Activated CD4-positive, alpha-beta T cell treated with anti-CD3 and anti-CD28 coated beads for 36 hours (primary cell): Measurements from ENCODE around the gene FUT8. TPM values are rescaled to one million over a fixed set of nuclear protein-coding genes. Genes with fewer than 3 reads are reported as not detected.

Experiments used
- ATAC-seq: fragments of 200-7000 bp; cut with Tn5 transposase; one replicate; pipeline ENCODE4 v1.10.0; 2021; ENCODE audit warnings: mild to moderate bottlenecking, moderate library complexity
- CTCF ChIA-PET: fragments of 350-600 bp; sonication (Branson Sonifier 250); formaldehyde crosslinking; loops from one replicate; lab custom pipeline; 2021; ENCODE audit warnings: antibody characterized with exemption; lab: Charles Lee
- POLR2A ChIA-PET: fragments of 350-600 bp; sonication (Branson Sonifier 250); formaldehyde crosslinking; loops from one replicate; lab custom pipeline; 2021; ENCODE audit warnings: antibody characterized with exemption, inconsistent platforms; lab: Charles Lee
- DNase-seq: peaks from one replicate; pipeline ENCODE4 v3.0.0-alpha.2; 2020
- H3K27ac Mint-ChIP-seq: one replicate; pipeline ENCODE4 v1.8.0; 2021; ENCODE audit warnings: mixed read lengths
- H3K27me3 Mint-ChIP-seq: one replicate; pipeline ENCODE4 v1.8.0; 2021; ENCODE audit warnings: mixed read lengths
- H3K36me3 Mint-ChIP-seq: one replicate; pipeline ENCODE4 v1.8.0; 2021; ENCODE audit warnings: low read depth, mixed read lengths
- H3K4me1 Mint-ChIP-seq: one replicate; pipeline ENCODE4 v1.8.0; 2021; ENCODE audit warnings: mixed read lengths
- H3K4me3 Mint-ChIP-seq: one replicate; pipeline ENCODE4 v1.8.0; 2021; ENCODE audit warnings: mild to moderate bottlenecking, moderate library complexity, mixed read lengths
- H3K9me3 Mint-ChIP-seq: one replicate; pipeline ENCODE4 v1.8.0; 2021; ENCODE audit warnings: low read depth, mixed read lengths
- intact Hi-C, 2 experiments: fragments of 100-400 bp; cut with DNase I in 1 of 2; cut with micrococcal nuclease in 1 of 2; formaldehyde crosslinking; loops; one replicate each; pipeline versions ENCODE4 v1.14.2 to v1.15.1; 2022 to 2024; cut with DNase I, micrococcal nuclease
- total RNA-seq, 2 experiments: library from RNA; stranded (reverse); gene quantifications; one replicate each; pipeline ENCODE4 v1.2.3, GENCODE V29; 2021

Gene FUT8
- total RNA-seq, 2 experiments from 2014 or later: 44.2 to 50.0 TPM

DNA sequence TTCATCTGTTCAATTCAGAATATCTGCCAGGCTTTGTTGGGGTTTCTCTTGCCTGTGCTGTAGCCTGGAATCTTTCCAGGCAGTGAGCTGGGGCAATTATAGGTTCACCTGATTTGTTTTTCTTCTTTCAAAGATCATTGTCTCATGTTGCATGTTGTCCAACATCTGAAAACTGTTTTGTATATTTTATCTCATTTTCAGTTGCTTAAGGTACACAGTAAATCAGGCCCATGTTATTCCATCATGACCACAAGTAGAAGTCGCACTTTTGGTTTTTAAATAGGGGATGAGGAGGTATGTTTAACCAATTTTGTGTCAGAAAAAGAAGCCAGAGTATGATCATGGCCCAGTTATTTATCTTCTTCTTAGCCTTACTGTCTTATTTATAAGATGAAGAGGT lies 24.9 kb upstream of the FUT8 start:
- Mint-ChIP-seq H3K27ac (no peak overlapping the region), H3K4me3 (no peak overlapping the region), H3K9me3 (no peaks in the 10 kb centered on the region), H3K4me1 (no peaks in the 10 kb centered on the region), H3K27me3 (no peaks in the 10 kb centered on the region), H3K36me3 (no peaks in the 10 kb centered on the region)
- DNase-seq (no peak), ATAC-seq (no peak)
- ChIA-PET POLR2A (no interaction called here), CTCF (interaction anchor here (0.9 kb wide), 1 partner anchor 20 kb away, joined by 3 read pairs; no protein-coding TSS in a partner anchor)
- intact Hi-C loops: no loop called here

DNA sequence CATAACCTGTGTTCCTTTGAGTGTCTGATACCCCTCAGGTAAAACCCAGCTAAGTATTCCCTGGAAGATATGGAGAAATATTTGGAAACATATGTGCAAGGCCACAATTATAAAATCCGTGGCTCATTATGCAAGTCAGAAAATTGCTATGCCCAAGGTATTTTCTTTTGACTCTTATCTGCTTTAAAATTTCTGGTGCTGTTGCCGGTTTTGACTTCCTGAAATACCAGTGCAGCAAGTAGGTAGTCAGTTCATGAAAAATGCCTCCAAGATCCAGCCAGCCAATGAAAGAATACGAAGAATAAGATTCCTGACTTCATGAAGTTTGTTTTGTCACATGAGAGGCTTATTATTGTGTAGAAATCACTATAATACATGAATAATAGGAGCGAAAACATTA lies 20.2 kb upstream of the FUT8 start:
- Mint-ChIP-seq H3K27me3 (no peaks in the 10 kb centered on the region), H3K4me3 (no peak overlapping the region)
- CTCF ChIA-PET: interaction anchor here (0.6 kb wide), 1 partner anchor 85 kb away, joined by 3 read pairs; no protein-coding TSS in a partner anchor

DNA sequence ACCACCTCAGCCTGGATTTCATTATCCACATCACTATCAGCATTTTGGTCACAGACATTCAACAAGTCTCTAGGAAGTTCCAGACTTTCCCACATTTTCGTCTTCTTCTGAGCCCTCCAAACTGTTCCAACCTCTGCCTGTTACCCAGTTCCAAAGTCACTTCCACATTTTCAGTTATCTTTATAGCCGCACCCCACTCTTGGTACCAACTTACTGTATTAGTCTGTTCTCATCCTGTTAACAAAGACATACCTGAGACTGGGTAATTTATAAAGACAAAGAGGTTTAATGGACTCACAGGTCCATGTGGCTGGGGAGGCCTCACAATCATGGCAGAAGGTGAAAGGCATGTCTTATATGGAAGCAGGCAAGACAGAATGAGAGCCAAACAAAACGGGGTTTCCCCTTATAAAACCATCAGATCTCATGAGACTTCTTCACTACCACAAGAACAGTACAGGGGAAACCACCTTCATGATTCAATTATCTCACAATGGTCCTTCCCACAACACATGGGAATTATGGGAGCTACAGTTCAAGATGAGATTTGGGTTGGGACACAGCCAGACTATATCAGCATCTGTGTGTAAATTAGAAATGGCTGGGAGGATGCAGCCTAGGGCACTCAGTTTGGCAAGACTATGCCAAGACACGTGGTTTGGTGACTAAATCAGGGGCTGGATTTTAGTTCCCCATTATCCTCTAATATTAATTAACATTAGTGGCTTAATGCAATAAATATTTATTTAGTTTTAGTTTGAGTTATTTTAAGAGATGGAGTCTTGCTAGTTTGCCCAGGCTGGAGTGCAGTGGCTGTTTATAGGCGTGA lies 16.2 kb upstream of the FUT8 start:
- peak; percentile 63 for ATAC-seq
- H3K27me3 Mint-ChIP-seq: no peaks in the 10 kb centered on the region
- no peak overlapping the region for H3K4me3 Mint-ChIP-seq
- CTCF ChIA-PET: no interaction called here
- intact Hi-C loops: no loop called here
- H3K9me3 Mint-ChIP-seq: peaks cover 27% of the 10 kb centered on the region
- peaks cover 29% of the 10 kb centered on the region for H3K36me3 Mint-ChIP-seq
- DNase-seq: no peak
- POLR2A ChIA-PET: interaction anchor here (0.6 kb wide), 1 partner anchor 394 kb away, joined by 3 read pairs; no protein-coding TSS in a partner anchor
- peak overlapping the region; percentile 4 for H3K27ac Mint-ChIP-seq
- H3K4me1 Mint-ChIP-seq: peaks cover 19% of the 10 kb centered on the region

More for the DNA sequence above, 20.2 kb upstream of the FUT8 start:
- H3K36me3 Mint-ChIP-seq: peaks cover 29% of the 10 kb centered on the region
- H3K9me3 Mint-ChIP-seq: peaks cover 27% of the 10 kb centered on the region
- intact Hi-C loops: no loop called here
- ATAC-seq (no peak), DNase-seq (no peak)
- POLR2A ChIA-PET: no interaction called here
- H3K4me1 Mint-ChIP-seq: peaks cover 19% of the 10 kb centered on the region
- no peak overlapping the region for H3K27ac Mint-ChIP-seq

DNA sequence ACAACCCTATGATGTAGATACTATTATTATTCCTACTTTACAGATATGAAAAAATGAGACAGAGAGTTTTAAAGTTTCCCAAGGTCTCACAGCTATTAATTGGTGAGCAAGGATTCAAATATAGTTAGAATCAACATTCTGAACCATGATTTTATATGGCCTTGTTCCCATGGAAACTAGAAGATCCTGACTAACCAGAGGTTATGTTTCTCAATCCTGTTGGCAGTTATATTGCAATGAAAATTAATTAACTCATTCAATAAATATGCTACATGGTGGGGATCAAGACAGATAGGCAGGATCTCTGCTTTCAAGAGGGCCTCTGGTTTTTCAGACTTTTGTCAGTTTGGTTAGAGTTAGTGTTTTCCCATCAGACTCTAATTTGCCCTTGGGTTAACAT lies 9.3 kb upstream of the FUT8 start:
- ATAC-seq (no peak), DNase-seq (no peak)
- Mint-ChIP-seq H3K4me1 (peaks cover 2% of the 10 kb centered on the region), H3K9me3 (no peaks in the 10 kb centered on the region), H3K27ac (no peak overlapping the region), H3K36me3 (no peaks in the 10 kb centered on the region), H3K4me3 (no peak overlapping the region), H3K27me3 (no peaks in the 10 kb centered on the region)
- intact Hi-C loops: no loop called here
- ChIA-PET POLR2A (no interaction called here), CTCF (interaction anchor here (0.6 to 1.0 kb wide), 2 partner anchors 8 to 275 kb away, joined by 3 to 4 read pairs; no protein-coding TSS in a partner anchor)

DNA sequence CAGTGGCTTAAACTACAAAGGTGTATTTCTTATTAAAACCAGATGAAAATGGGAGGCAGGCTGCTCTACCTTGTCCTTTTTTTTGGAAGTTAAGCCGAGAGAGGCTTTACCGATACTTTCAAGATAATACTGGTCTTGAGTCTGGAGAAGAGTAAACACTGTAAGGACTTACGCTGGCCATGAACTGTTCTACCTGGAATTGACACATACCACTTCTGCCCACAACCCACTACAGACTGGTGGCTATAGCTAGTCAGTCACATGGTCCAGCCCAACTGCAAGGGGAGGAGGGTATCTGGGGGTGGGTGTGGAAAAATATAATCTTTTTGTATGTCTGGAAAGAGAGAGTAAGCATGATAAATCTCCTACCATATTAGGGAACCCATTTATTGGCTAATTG lies 4.4 kb upstream of the FUT8 start:
- DNase-seq: no peak
- H3K27me3 Mint-ChIP-seq: no peaks in the 10 kb centered on the region
- CTCF ChIA-PET: interaction anchor here (0.7 to 0.8 kb wide), 2 partner anchors 21 to 1712 kb away, joined by 3 read pairs; no protein-coding TSS in a partner anchor
- no peaks in the 10 kb centered on the region for H3K9me3 Mint-ChIP-seq
- no peak overlapping the region for H3K27ac Mint-ChIP-seq
- POLR2A ChIA-PET: no interaction called here
- H3K4me1 Mint-ChIP-seq: peaks cover 12% of the 10 kb centered on the region
- no peaks in the 10 kb centered on the region for H3K36me3 Mint-ChIP-seq
- ATAC-seq: no peak
- no peak overlapping the region for H3K4me3 Mint-ChIP-seq
- intact Hi-C loops: no loop called here

DNA sequence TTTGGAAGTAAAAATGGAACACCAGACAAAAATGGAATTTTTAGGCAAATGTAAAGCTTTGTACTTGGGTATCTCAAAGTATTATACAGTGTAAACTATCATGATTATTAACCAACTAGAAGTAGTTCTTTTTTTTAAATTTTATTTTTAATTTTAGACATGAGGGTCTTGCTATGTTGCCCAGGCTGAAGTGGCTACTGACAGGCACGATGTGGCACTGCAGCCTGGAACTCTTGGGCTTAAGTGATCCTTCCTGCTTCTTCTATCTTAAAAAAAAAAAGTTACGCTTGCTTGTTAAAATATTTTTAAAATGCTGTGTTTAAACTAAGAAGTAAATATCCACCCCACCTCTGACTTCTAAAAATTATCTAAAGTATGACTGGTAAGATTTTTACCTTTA lies 1.9 kb upstream of the FUT8 start:
- DNase-seq: no peak
- peaks cover 27% of the 10 kb centered on the region for H3K4me1 Mint-ChIP-seq
- ChIA-PET CTCF (interaction anchor here (0.6 to 6.6 kb wide), 17 partner anchors 11 to 825 kb away, joined by 3 to 66 read pairs (median 3); no protein-coding TSS in a partner anchor), POLR2A (interaction anchor here (0.7 kb wide), 1 partner anchor 54 kb away, joined by 12 read pairs; no protein-coding TSS in a partner anchor)
- no peak for ATAC-seq
- H3K36me3 Mint-ChIP-seq: no peaks in the 10 kb centered on the region
- peak overlapping the region; percentile 88 for H3K27ac Mint-ChIP-seq
- no peaks in the 10 kb centered on the region for H3K27me3 Mint-ChIP-seq
- peak overlapping the region; percentile 80 for H3K4me3 Mint-ChIP-seq
- intact Hi-C loops: loop anchor here (1.0 to 5.0 kb wide), 5 partner anchors 123 to 903 kb away; partner anchors contain the start of genes FNTB (in 1 of the 2) and MAX (in 1 of the 2)
- H3K9me3 Mint-ChIP-seq: no peaks in the 10 kb centered on the region

DNA sequence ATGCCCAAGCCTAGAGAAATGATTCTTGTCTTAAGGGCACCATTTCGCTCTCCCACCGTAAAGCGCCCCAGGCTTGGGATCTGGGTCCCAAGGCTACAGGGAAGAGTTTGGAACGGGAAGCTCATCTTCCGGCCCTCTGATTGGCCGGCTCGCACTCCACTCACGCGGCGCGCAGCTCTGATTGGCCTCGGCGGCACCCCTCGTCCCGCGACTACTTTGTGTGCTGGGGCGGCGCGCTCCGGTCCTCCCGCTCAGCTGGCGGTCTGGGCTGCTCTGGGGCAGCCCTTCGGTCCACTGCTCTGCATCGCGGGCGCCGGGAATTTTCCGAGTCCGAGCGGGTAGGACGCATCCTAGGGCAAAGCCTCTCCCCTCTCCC lies 886 bp upstream of the FUT8 start:
- Mint-ChIP-seq H3K27me3 (no peaks in the 10 kb centered on the region), H3K4me3 (peak overlapping the region; percentile 80), H3K4me1 (peaks cover 30% of the 10 kb centered on the region), H3K36me3 (no peaks in the 10 kb centered on the region), H3K9me3 (no peaks in the 10 kb centered on the region), H3K27ac (peak overlapping the region; percentile 88)
- POLR2A ChIA-PET: interaction anchor here (0.5 to 1.3 kb wide), 6 partner anchors 52 to 197 kb away, joined by 3 to 5 read pairs (median 4); no protein-coding TSS in a partner anchor
- intact Hi-C loops: loop anchor here (1.0 to 5.0 kb wide), 15 partner anchors 51 to 904 kb away; partner anchors contain the start of genes FNTB (in 2 of the 2), MAX (in 2 of the 2) and CHURC1 (in 1 of the 2)
- peak; percentile 59 for ATAC-seq
- DNase-seq: peak; percentile 89
- CTCF ChIA-PET: interaction anchor here (0.6 to 6.6 kb wide), 26 partner anchors 8 to 548 kb away, joined by 3 to 66 read pairs (median 3); partner anchors contain the start of gene FNTB

DNA sequence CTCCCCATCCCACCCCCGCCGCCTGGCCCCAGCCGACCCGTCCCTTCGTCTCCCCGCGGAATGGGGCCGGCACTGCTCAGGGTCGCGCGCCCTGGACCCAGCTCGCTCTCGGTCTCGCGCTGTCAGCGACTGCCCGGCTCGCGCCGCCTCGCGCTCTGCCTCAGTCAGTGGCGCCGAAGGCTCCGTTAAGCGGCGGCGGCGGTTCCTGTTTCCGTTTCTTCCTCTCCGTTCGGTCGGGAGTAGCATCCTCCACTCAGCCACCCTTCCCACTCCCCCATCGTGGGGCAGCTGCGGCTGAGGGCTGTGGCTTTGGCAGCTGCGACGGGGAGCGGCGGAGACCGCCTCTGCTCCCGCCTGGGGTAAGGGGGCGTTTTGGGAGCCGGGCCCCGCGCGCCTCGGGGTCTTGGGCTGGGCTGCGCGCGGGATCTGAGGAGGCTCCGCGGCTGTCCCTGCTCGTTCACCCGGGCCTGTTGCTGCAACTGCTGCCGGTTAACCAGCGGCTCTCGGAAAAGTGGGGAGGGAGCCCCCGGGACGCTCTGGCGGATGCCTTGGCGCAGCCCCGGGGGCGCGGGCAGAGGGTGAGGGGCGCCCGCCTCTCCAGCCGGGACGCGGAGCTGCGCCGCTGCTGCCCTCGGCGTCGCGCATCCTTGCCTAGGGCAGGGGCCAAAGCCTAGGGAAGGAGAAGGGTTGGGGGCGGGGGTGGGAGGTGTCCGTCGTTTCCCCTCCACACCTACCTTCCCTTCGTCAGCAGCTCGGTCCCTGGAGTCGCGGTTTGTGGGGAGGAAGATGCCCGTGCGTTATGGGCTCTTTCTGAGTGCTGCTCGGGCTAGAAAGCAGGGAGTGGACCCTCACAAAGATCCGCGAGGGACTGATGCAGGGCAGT lies 567 bp downstream of the FUT8 start:
- H3K36me3 Mint-ChIP-seq: peaks cover 1% of the 10 kb centered on the region
- POLR2A ChIA-PET: interaction anchor here (1.3 kb wide), 1 partner anchor 110 kb away, joined by 4 read pairs; no protein-coding TSS in a partner anchor
- H3K4me1 Mint-ChIP-seq: peaks cover 31% of the 10 kb centered on the region
- H3K4me3 Mint-ChIP-seq: peak overlapping the region; percentile 80
- H3K27me3 Mint-ChIP-seq: no peaks in the 10 kb centered on the region
- peak overlapping the region; percentile 84 for H3K27ac Mint-ChIP-seq
- intact Hi-C loops: loop anchor here (1.0 to 5.0 kb wide), 14 partner anchors 50 to 906 kb away; partner anchors contain the start of genes FNTB (in 2 of the 2), CHURC1 (in 1 of the 2) and MAX (in 1 of the 2)
- CTCF ChIA-PET: interaction anchor here (0.6 to 6.6 kb wide), 11 partner anchors 126 to 546 kb away, joined by 3 to 66 read pairs (median 4); no protein-coding TSS in a partner anchor
- ATAC-seq (peak; percentile 55), DNase-seq (peak; percentile 50)
- H3K9me3 Mint-ChIP-seq: no peaks in the 10 kb centered on the region

DNA sequence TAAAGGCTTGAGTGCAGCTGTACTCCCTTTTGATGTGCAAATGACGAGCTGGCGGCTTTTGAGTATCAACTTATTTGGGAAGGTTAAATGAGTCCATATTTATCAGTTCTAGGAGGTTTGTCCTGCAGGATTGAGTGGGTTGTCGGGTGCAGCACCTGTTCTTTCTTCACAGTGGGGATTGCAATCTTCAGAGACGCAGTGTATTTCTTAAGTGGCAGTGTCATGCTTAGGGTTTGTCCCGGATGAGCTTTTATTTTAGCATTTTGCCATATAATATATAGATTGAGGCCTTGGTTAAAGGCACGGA lies 1.2 kb downstream of the FUT8 start:
- peak overlapping the region; percentile 56 for H3K27ac Mint-ChIP-seq
- ATAC-seq (no peak), DNase-seq (no peak)
- ChIA-PET CTCF (interaction anchor here (0.6 to 6.6 kb wide), 8 partner anchors 126 to 546 kb away, joined by 3 to 66 read pairs (median 7); no protein-coding TSS in a partner anchor), POLR2A (no interaction called here)
- no peaks in the 10 kb centered on the region for H3K27me3 Mint-ChIP-seq
- H3K4me3 Mint-ChIP-seq: peak overlapping the region; percentile 80
- peaks cover 1% of the 10 kb centered on the region for H3K36me3 Mint-ChIP-seq
- H3K4me1 Mint-ChIP-seq: peaks cover 30% of the 10 kb centered on the region
- H3K9me3 Mint-ChIP-seq: no peaks in the 10 kb centered on the region
- intact Hi-C loops: loop anchor here (1.0 to 5.0 kb wide), 7 partner anchors 49 to 906 kb away; partner anchors contain the start of gene FNTB (in 2 of the 2)

DNA sequence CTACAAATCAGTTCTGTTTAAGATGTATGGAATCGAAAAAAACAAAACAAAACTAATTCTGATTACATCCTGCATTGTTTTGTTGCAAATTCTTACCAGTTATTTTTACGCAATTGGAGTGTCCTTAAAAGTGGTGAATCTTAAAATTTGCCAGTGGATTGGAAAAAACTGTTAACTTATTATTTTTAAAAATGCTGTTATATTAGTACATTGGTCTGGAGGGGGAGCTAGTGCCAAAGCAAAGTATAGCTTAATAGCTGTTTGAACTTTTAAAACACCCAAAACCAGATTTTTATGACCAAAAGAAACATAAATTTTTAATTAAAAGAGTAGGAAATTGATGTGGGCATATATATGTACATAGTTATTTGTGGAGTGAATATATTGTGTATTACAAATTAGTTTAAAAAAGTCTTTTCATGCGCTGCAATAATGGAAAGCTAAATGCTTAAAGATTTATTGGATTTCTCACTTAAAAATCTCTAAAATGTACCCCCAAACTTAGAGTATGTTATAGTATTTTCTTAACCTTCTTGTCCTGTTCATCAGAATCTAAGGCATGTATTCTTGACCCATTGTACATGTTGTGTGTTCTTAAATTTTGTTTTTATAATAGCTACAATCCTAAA lies 2.5 kb downstream of the FUT8 start:
- CTCF ChIA-PET: interaction anchor here (0.6 to 6.6 kb wide), 59 partner anchors 9 to 656 kb away, joined by 3 to 66 read pairs (median 3); no protein-coding TSS in a partner anchor
- POLR2A ChIA-PET: interaction anchor here (0.6 to 1.1 kb wide), 3 partner anchors 193 to 545 kb away, joined by 3 read pairs; no protein-coding TSS in a partner anchor
- ATAC-seq (no peak), DNase-seq (peak; percentile 27)
- intact Hi-C loops: loop anchor here (1.0 to 5.0 kb wide), 6 partner anchors 409 to 908 kb away; partner anchors contain the start of gene FNTB (in 1 of the 2)
- H3K9me3 Mint-ChIP-seq: no peaks in the 10 kb centered on the region
- peak overlapping the region; percentile 80 for H3K4me3 Mint-ChIP-seq
- H3K36me3 Mint-ChIP-seq: peaks cover 1% of the 10 kb centered on the region
- H3K4me1 Mint-ChIP-seq: peaks cover 37% of the 10 kb centered on the region
- no peaks in the 10 kb centered on the region for H3K27me3 Mint-ChIP-seq
- H3K27ac Mint-ChIP-seq: no peak overlapping the region
